Kidney glomerular epithelial cell (primary cell): Measurements from ENCODE around the gene TAMM41.
"Not testable (repeated sequence)": the region's sequence is repeated elsewhere in the genome, so short reads cannot be mapped to it uniquely, and the experiment has no call there.

Experiments used
- DNase-seq: peaks from one replicate; lab custom pipeline; 2025; lab: John Stamatoyannopoulos, UW

The TAMM41 gene

DNA sequence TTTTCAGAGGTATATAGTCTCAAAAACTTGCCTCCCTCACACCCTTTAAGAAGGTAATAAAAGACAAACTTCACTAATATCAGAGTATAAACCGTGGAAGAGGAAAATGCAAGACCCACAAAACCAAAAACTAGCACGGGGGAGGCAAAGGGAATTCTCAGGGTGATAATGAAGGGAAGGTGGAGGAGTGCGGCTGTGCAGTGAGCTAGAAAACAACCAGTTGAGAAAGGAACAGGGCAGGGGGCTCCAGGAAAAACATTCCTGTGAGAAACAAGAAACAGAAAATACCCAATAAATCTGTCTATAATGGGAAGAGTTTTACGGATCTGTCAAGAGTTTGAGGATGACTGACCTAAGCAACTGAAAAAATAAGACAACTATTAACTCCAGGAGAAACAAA is 31.6 kb downstream of the TAMM41 start:
- no peak for DNase-seq

DNA sequence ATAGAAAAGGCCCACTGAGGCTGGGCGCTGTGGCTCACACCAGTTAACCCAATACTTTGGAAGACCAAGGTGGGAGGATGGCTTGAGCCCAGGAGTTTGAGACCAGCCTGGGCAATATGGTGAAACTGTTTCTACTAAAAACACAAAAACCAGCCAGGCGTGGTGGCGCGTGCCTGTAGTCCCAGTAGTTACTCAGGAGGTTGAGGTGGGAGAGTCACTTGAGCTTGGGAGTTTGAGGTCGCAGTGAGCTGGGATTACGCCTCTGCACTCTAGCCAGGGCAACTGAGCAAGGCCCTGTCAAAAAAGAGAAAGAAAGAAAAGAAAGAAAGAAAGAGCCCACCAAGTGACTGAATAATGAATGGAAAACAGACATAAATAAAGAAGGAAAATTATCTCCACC is 32.0 kb downstream of the TAMM41 start:
- DNase-seq, result no peak

DNA sequence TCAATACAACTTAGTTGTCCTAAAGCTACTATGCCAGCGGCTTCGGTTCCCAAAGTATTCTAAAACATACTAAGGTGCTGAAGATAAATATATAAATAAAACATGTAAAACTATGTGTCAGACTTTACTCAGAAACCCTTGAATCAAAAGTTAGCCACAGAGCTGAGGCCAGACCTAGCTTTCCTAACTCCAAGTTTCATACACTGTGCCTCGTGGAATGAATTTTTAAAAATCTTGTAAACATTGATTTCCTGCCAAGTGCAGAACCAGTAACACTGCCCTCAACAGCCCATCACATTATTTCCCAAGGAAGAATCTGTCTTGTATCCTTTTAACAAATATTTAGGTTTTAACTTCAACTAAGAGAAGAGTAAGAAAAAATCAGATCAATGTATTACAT is 36.4 kb downstream of the TAMM41 start:
- DNase-seq, result no peak

DNA sequence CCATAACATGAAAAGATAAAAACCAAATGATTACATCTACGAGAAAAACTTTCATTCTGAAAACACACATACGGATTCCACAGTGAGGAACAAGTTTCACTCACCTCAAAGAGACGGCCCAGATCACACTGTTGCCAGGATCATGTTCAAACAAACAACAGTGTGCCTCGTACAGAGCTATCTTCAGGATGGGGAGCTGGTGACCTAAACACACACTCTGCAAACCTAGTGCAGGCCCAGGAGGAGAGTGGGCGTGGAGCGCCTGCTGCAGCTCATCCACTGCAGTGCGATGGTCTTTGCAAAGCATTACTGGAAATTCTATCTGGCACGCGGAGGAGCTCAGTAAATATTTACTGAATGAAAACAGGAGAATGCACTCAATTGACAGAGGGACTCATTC is 38.5 kb downstream of the TAMM41 start:
- DNase-seq, result no peak

DNA sequence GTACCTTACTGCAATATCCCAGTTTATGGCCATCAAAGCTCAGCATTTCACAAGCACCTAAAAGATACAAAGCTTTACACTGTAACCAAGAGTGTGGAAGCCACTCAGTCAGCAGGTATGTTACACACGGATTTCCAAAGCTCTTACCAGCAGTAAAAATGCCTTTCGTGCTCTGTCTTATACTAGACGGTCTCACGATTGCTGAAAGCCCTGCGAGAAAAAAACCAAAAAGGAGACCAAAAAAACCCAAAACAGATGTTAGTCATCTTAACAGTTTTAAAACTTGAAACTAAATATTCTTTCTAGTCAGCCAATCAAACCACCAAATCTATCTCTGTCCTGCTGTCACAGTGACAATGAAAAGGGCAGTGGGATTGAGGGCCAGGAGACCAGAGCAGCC is 39.0 kb downstream of the TAMM41 start:
- no peak for DNase-seq

DNA sequence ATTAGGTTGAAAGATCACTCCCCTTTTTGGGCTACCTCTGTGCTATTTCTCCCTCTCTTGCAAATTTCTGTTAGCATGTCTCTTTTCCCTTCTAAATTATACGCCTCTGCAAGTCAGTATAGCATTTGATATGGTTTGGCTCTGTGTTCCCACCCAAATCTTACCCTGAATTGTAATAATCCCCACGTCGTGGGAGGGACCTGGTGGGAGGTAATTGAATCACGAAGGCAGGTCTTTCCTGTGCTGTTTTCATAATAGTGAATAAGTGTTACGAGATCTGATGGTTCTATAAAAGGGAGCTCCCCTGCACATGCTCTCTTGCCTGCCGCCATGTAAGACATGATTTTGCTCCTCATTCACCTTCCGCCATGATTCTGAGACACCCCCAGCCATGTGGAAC is 41.0 kb downstream of the TAMM41 start:
- no peak for DNase-seq

DNA sequence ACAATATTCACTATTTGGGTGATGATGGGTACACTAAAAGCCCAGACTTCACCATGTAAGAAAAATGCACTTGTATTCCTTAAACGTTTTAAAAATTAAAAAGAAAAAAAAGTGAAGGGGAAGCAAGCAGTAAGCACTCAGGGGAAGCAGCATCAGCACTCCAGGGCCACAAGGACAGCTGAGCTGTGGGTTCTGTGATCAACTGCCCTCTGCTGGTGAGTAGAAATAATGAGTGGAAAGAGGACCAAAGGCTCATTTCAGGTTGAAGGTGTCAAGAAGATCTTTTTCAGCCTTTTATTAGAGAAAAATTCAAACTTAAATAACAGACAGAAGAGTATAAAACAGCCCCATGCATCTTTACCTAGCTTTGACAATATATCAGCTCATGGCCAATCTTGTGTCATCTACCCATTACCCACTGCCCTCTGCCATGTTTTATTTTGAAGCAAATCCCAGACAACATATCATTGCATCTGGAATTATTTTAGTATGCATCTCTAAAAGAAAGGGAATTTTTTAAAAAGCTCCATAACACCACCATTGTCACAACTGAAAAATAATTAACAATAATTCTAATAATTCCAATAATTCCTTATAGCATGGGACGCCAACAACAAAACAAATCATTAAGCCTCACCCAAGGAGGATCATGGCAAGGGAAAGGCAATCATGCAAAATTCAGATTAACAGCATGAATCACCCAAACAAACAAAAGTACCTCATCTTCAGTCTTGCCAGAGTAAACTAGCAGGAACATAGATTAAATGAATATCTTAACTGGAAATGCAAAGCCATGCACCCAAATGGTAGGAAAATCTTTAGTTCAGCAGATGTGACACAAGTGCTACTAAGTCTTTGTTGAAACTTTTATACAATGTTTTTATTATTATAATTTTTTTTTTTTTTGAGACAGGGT is 42.5 kb downstream of the TAMM41 start:
- peak; percentile 61 for DNase-seq

DNA sequence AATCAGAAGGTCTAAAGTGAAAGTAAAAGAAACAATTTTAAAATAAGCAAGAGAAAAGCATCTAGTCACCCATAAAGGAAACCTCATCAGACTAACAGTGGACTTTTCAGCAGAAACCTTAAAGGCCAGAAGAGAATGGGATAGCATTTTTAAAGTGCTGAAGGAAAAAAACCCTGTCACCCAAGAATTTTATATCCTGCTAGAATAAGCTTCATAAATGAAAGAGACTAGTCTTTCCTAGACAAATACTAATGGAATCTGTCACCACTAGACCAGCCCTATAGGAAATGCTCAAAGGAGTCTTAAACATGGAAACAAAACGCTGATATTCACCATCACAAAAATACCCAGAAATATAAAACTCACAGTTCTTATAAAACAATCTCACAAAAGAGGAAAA is 46.9 kb downstream of the TAMM41 start:
- no peak for DNase-seq

DNA sequence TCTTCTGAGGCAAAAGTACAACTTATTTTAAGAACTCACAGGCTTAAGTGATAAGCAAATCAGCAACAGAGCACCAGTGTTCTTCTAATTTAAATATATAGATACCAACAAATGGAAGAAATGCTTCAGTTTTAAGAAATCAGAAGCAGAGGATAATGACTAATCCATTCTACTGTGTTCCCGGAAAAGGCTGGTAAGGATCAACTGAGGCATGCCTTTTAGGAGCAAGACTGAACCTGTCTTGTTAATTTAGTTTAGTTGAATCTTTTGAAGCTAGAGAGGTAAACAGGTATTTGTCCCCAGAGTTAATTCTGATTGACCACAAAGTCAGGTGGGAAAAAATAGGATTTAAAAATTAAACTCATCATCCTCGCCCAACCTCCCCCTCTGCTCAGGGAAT is 51.8 kb downstream of the TAMM41 start:
- no peak for DNase-seq

DNA sequence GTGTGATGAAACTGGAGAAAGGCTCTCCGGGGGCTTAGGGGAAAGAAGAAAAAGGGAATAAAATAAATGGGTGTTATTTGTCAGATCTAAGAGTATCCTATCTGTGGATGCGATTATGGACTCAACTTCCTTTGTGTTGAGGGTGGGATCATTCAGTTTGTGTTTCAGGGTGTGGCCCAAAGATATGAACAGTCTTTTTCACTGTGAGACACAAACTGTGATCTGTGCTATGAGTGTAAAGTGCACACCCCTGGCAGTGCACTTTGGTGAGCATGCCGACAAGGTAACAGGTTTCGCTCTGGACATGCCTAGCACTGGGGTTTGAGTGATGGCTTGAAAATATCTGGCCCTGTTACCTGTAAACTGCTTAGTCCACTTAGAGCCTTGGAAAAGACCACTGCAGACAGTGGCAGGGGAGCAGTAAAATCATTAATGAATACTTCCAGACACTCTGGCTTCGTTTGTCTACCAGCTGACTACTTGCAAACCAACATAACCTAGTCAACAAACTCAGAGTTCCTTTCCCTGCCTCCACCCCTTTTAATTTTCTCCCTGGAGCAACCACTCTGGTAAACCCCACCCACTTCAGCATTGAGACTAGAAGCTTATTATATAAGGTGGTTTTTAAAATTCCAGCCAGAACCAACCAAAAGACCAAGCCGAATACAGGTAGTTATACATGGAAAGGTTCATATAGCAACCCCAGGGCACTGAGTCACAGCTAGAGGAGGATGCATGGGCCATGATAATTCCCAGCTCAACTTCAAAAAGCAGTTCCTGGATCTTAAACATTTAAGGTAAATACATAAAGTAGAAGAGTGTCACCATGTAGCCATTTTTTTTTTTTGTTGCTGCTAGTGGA is 55.1 kb downstream of the TAMM41 start:
- DNase-seq, result no peak

DNA sequence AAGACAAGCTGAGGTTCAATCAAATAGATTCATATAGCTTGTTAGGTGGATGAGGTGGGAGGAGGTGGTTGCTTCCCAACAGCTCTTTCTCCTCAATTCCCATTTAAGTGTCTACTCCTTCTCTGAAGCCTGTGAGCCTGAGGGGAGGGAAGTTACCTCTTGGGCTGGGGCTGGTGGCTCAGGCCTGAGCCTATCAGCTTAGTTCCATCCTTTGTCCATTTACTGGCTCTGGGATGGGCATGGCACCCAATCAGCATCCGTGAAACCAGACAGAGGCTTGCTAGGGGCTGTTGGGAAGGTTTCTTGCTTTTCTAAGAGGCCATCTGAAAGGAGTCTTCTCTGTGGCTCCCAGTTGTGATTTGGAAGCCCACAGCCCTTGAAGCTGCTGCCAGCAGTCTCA is 57.3 kb downstream of the TAMM41 start:
- DNase-seq, result no peak

DNA sequence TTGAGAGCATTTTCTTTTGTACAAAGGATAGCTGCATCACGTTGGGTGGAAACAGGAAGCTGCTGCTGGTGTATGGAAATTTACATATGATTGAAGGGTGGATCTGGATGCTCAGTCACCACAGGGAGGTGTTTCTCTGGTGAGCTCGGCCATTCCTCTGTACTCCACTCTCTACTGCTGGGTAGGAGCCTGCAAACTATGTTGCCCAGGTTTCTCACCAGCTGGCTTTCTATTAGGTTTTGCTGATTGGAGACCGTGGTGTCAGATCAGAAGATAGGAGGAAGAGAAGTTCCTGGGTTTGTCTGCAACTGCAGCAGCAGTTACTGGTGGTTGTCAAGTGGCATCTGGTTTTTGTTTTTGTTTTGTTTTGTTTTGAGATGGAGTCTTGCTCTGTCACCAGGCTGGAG is 61.7 kb downstream of the TAMM41 start:
- DNase-seq, result no peak

DNA sequence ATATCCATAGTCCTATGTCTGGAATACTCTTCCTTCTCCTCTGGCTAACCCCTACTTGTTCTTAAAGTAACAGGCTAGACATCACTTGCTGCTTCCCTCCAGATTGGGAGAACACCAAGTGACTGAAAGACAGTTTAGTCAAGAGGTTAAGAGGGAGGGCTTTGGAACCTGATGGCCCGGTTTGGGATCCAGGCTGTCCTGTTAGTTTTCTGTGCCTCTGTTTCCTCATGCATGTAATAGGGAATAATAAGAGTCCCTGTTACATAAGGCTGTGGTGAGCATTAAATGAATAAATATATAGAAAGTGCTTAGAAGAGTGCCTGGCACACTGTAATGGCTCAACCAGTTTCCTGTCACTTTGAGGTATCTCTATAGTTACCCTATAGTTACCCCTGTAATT is 66.3 kb downstream of the TAMM41 start:
- DNase-seq, result no peak

DNA sequence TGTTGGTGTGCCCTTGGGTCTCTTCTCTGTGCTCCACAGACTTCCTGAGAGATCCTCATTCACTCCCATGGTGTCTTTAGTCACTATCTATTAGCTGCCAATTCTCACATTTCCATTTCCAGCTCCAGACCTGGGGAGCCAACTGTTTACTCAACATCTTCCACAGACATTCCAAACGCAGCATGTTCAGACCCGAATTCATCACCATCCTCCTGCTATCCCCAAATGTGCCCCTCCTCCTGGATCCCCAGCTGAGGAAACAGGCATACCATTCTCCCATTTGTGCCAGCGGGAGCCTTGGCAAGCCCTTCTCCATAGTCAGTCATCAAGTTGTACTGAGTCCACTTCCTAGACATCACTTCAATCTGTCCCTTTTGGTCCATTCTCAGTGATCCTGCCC is 67.1 kb downstream of the TAMM41 start:
- no peak for DNase-seq

DNA sequence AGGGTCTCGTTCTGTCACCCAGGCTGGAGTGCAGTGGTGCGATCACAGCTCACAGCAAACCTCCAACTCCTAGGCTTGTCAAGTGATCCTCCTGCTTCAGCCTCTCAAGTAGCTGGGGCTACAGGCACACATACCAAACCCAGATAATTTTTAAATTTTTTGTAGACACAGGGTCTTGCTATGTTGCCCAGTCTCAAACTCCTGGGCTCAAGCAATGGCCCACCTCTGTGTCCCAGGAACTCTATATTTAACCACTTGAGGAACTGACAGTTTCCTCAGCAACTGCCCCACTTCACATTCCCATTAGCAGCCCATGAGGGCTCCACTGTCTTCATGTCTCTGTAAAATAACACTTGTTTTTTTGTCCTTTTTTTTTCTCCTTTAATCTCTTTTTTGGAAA is 68.4 kb downstream of the TAMM41 start:
- no peak for DNase-seq

DNA sequence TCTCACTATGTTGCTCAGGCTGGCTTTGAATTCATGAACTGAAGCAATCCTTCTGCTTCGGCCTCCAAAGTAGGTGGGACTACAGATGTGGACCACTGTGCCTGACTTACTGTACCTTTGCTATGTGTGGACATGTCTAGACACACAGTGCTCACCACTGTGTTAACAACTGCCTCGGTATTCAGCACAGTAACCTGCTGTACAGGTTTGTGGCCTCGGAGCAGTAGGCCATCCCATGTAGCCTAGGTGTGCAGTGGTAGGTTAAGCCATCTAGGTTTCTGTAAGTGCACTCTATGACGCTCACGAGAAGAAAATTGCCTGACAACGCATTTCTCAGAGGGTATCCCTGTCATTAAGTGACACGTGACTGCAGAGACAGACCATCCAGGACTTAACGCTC is 70.3 kb downstream of the TAMM41 start:
- DNase-seq, result no peak

DNA sequence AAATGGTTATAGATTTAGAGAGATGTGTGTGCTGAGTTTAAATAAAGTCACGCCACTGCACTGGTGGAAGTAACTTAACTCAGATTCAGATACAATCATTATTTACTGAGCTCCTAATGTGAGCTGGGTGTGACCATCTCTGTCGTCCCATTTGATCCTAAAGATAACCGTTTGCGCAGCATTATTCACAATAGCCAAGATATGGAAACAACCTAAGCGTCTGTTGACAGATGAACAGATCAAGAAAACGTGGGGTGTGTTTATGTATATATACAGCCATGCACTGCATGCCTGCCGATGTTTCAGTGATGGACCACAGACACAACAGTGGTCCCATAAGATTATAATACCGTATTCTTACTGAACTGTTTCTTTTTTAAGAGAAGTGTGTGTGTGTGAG is 71.2 kb downstream of the TAMM41 start:
- DNase-seq, result no peak

DNA sequence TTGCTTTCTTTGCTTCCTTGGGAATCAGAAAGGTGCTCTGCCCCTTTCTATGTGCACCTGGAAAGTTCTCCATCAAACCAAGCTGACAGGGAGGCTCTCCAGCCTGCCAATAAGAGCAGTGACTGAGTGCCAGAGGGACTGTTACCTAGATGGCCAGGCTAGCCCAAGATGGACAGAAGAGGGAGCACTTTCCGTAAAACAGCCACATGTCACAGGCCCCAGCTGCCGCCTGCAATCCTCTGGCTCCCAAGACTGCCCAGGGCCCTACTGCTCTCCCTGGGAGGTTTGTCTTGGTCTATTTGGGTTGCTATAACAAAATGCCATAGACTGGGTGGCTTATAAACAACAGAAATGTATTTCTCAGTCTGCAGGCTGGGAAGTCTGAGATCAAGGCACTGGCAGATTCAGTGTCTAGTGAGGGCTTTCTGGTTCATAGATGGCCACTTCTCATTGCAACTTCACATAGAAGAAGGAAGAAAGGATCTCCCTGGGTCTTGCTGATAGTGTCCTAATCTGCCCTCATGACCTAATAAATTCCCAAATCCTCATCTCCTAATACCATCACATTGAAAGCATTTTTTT is 72.3 kb downstream of the TAMM41 start:
- peak; percentile 36 for DNase-seq

DNA sequence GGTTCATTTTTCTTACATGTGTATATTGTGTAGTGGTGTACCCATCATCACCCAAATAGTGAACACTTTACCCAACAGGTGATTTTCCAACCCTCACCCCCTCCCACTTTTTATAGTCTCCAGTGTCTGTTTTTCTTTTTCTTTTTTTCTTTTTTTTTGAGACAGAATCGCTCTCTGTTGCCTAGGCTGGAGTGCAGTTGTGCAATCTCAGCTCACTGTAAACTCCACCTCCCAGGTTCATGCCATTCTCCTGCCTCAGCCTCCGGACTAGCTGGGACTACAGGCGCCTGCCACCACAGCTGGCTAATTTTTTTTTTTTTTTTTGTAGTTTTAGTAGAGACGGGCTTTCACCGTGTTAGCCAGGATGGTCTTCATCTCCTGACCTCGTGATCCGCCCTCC is 74.8 kb downstream of the TAMM41 start:
- not testable (repeated sequence) for DNase-seq

DNA sequence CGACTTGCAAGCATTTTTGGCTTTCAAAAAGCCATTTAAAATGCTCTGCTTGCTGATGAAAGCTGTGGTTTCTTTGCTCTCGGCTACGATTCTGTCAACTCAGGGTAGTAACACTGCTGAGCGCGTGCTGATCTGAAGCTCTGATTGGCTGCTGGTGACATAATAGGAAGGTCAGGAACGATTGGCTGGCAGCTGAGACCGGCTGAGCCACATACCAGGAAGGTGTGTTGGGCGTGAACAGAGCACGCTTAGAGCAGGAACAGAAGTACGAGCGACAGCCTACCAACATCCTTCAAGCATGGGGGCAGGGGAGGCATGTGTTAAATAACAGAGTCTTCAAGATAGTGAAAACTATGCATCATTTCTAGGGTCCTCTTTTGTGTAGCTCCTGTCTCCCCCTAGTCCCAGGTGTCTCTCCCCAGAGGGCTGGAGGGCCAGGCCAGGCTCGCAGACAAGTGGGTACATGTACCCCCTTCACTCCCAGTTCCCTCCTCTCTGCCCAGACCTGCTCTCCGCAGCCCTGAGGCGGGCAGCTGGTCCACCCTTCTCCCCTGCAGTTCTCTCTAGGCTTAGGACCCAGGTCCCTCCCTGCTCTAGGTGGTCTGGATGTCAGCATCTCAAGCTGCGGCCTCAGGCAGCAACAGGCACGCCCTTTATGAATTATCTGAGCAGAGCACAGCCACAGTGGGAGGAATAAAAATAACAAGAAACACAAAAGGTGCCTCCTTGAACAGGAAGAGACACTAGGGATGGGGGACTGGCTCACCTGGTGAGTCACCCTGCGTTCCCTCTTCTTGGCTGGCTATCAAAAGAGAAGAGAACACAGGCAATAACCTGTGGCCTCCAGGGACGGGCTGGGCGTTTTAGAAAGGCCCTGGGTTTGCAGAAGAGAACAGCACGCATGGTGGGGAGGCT is 76.0 kb downstream of the TAMM41 start:
- peak; percentile 98 for DNase-seq

DNA sequence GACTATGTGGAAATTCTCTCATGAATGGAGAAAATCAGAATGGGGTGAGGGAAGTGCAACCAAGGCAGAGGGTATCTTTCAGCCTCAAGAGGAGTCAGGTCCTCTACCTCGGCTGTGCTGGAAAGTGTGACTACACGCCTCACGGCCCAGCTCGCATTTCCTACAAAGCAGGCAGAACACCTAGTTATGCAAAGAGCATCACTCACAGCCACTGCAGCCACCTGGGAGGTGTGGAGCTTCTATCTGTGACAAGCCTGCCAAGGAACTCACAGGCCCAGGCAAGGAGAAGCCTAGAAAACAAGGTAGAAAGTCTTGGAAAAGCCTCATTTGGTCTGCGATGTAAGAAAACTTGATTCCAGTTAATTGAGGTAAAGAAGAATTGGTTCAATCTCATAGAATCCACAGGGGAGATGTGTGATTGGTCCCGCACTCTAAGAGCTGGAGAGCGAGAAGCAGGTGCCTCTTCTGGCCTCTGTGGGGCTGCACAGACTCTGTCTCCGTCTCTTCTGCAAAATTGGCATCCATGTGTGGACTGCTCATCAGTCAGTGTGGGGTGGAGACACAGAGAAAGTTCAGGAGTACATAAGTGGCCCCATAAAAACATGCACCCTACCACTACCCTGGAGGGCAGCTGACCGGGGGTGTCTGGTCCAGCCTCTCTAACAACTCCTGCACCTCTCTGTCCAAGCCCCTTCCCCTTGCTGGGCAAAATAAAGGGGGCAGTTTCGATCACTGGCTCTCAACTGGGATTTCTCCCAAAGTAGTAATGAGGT is 76.8 kb downstream of the TAMM41 start:
- DNase-seq, result no peak
